GM23338 (cell line): ENCODE results near the gene FOXJ2.
"Not testable (repeated sequence)": the region's sequence is repeated elsewhere in the genome, so short reads cannot be mapped to it uniquely, and the experiment has no call there.

Experiments used
- CREB1 ChIP-seq: fragments of 250-450 bp; sonication (Bioruptor Pico); IDR thresholded peaks from 2 replicates; pipeline ENCODE4 v1.5.0; 2020; ENCODE audit warnings: low read depth, mild to moderate bottlenecking, moderate library complexity
- CTCF ChIP-seq, 2 experiments: fragments of 200-600 bp in 1 of 2; sonication (generic) in 1 of 2; conservative IDR thresholded peaks; 2 replicates each; pipeline versions ENCODE4 v1.5.1 to v1.6.1; 2016 to 2017; ENCODE audit warnings: antibody characterized with exemption in 2 of 2, low read depth in 2 of 2, mild to moderate bottlenecking in 2 of 2, moderate library complexity in 1 of 2
- ETS1 ChIP-seq: IDR thresholded peaks from 2 replicates; pipeline ENCODE4 v1.6.1; 2016; ENCODE audit warnings: antibody characterized with exemption
- EZH2 ChIP-seq: fragments of 200-600 bp; sonication (generic); IDR thresholded peaks from one replicate; pipeline ENCODE4 v1.8.0; 2017; ENCODE audit warnings: antibody characterized with exemption, mild to moderate bottlenecking, low read depth; ENCODE audit not compliant: unreplicated experiment
- EZH2phosphoT487 ChIP-seq: fragments of 200-600 bp; sonication (generic); IDR thresholded peaks from one replicate; pipeline ENCODE4 v1.8.1; 2018; ENCODE audit warnings: antibody characterized with exemption; ENCODE audit not compliant: unreplicated experiment
- JUNB ChIP-seq: IDR thresholded peaks from one replicate; pipeline ENCODE4 v1.6.1; 2016; ENCODE audit warnings: antibody characterized with exemption; ENCODE audit not compliant: unreplicated experiment
- POLR2AphosphoS5 ChIP-seq: IDR thresholded peaks from 2 replicates; pipeline ENCODE4 v1.6.1; 2016; ENCODE audit warnings: antibody characterized with exemption, low read depth
- REST ChIP-seq: IDR thresholded peaks from one replicate; pipeline ENCODE4 v1.6.1; 2018; ENCODE audit warnings: antibody characterized with exemption; ENCODE audit not compliant: unreplicated experiment
- STAT1 ChIP-seq: IDR thresholded peaks from one replicate; pipeline ENCODE4 v1.6.1; 2016; ENCODE audit warnings: antibody characterized with exemption; ENCODE audit not compliant: unreplicated experiment
- ZNF114 ChIP-seq: fragments of 250-450 bp; sonication (Bioruptor Pico); IDR thresholded peaks from 2 replicates; pipeline ENCODE4 v1.5.0; 2020; ENCODE audit warnings: mild to moderate bottlenecking, moderate library complexity
- ZNF331 ChIP-seq: fragments of 250-450 bp; sonication (Bioruptor Pico); IDR thresholded peaks from 2 replicates; pipeline ENCODE4 v1.5.0; 2020; ENCODE audit warnings: low read depth, mild to moderate bottlenecking, moderate library complexity
- ZNF462 ChIP-seq: fragments of 250-450 bp; sonication (Bioruptor Pico); IDR thresholded peaks from 2 replicates; pipeline ENCODE4 v1.5.0; 2020; ENCODE audit warnings: mild to moderate bottlenecking, moderate library complexity

- not testable (repeated sequence) for TF ChIP-seq CTCF (conservative IDR thresholded peaks at IDR 0.05; ENCODE audit: low read depth in 2 of 2); EZH2; REST; CREB1; POLR2AphosphoS5; EZH2phosphoT487; JUNB; ETS1; ZNF114 (CRISPR knock-in tag); STAT1; ZNF331 (CRISPR knock-in tag); ZNF462 (CRISPR knock-in tag)
Measured at GRCh38 chr12:7983460-7983859, 49.1 kb upstream of the FOXJ2 start.
